Ammon's horn (tissue), 1 donor: ENCODE data around the gene TLX2.
"Not testable (repeated sequence)": the region's sequence is repeated elsewhere in the genome, so short reads cannot be mapped to it uniquely, and the experiment has no call there.

Experiments
- DNase-seq: peaks from one replicate; pipeline ENCODE4 v3.0.0-alpha.2; 2016; ENCODE audit warnings: low spot score

TLX2 gene

DNA sequence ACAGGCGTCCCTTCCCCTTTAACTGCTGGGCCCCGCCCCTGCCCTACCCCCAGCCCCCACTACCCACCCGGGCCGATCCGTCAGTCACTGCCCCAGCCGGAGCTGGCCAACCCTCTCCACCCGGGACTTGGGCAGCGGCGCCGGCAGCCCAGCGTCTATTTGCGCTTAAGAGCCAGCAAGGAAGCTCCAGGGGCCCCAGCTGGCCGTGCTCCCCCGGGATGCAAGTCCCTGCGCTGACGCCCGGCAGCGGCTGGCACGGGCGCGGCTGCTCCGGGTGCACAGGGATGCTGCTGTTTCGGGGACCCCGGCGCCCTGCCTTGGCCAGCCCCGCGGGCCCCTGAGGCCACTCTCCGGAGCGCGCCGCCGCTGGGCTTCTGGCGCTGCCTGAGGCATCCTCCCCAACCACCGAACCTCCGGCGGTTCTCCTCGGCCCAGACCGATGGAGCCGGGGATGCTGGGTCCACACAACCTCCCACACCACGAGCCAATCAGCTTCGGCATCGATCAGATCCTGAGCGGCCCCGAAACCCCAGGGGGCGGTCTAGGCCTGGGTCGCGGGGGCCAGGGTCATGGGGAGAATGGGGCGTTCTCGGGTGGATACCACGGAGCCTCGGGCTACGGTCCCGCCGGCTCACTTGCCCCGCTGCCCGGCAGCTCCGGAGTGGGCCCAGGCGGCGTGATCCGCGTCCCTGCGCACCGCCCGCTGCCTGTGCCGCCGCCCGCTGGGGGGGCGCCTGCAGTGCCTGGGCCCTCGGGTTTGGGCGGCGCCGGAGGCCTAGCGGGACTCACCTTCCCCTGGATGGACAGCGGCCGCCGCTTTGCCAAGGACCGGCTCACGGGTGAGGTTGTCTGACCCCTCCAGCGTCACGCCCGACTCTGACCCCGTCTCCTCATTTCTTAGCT, at the start of gene TLX2:
TLX2 (plus strand) TSS at position 83 of the 903 bp plus-strand sequence; CDS start at position 440, 357 bp downstream.
- DNase-seq, result no peak

DNA sequence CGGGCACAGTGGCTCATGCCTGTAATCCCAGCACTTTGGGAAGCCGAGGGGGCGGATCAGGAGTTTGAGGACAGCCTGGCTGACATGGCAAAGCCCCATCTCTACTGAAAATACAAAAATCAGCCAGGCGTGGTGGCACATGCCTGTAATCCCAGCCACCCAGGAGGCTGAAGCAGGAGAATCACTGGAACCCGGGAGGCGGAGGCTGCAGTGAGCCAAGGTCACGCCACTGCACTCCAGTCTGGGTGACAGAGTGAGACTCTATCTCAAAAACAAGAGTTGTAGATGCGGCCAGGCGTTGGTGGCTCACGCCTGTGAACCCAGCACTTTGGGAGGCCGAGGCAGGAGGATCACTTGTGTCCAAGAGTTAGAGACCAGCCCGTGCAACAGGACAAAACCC, 43.5 kb upstream of the TLX2 start:
- DNase-seq, result not testable (repeated sequence)

DNA sequence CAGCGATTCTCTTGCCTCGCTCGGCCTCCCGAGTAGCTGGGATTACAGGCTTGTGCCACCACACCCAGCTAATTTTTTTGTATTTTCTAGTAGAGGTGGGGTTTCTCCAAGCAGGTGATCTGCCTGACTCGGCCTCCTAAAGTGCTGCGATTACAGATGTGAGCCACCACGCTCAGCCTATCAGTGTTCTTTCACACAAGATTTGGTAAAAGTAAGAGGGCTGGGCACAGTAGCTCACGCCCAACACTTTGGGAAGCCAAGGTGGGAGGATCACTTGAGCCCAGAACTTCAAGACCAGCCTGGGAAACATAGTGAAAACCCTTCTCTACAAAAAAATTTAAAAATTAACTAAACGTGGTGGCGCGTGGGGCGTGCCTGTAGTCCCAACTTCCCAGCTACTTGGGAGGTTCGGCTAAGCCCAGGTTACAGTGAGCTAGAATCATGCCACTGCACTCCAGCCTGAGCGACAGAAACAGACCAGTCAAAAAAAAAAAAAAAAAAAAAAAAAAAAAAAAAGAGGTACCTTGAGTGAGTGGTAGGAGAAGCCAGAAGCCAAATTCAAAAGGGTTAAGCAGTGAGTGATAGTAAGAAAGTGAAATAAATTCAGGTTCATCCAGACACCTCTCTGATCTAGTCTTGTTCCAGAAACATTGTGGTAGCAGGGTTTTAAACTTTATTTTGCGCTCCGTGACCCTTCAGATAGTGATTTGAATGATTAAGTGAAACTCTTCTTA, 42.8 kb upstream of the TLX2 start:
- no peak for DNase-seq

DNA sequence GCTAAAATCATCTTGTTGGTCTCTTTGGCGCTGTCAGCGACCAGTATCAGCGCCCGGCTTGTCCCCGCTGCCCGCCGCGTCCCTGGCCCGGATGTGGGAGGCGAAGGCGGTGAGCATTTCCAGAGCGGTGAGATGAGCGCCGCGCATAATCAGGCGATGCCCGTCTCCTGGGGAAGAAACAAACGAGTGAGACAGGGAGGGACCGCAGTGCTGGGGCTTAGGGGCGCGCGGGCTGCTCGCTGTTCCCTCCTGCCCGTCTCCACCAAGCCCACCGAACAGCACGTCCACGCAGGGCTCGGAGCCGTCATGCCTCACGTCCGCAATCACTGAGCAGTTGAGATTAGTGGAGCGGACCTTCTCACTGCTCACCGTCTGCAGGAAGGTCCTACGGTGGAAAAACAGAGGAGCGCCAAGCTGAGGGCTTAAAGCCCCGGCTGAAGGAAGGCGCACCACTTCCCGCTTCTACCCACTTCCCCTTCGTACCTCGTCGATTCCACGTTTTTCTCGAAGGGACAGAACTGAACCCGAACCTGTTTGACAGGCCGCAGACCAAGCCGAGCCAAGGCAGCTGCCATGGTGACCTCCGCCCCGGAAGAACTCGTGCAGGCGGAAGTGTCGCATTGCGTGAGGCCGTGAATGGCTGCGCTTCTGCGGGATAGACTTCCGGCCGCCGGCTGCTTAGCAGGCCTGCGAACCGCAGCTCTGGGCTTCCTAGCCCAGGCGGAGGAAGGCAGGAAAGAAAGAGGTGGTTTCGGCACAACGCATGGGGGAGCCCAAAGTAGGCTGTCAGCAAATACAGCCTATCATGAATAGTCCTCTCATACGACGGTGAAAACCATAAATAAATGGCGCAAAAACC, 41.9 kb upstream of the TLX2 start, which contains the start of gene MRPL53:
MRPL53 (minus strand) TSS at position 595 of the 859 bp plus-strand sequence; CDS start at position 575, 20 bp downstream.
- peak; percentile 97 for DNase-seq

DNA sequence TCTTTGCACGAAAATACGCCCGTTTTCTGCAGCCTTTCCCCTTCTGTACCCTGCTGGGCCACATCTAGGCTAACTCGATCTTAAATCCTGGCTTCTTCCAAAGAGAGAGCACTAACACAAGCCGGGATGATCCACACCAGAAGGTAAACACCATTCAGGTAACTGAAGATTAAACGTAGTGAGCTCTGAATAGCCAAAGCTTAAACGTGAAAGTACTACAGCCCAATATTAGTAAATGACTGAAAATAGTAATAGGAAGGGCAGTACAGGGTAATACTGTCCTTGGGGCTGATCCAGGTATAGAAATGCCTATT, 41.3 kb upstream of the TLX2 start:
- no peak for DNase-seq

DNA sequence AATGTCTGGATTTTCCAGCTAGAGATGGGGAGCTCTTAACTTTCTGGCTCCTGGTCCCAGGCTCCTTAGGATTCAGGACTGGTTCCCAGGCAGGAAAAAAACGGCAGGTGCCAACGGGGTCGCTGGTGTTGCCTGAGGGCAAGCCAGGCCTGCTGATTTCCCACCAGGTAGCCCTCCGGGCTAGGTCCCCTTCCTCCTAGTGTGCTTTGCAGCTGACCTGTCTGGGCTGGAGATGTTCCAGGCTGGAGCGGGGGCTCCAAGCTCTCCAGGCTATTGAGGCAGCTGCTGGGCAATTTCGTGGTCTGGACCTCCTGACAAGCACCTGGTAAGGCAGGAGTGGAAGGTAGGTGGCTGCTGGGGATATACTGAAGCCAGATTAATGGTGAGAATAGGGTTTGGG, 39.8 kb upstream of the TLX2 start:
- DNase-seq, result no peak

DNA sequence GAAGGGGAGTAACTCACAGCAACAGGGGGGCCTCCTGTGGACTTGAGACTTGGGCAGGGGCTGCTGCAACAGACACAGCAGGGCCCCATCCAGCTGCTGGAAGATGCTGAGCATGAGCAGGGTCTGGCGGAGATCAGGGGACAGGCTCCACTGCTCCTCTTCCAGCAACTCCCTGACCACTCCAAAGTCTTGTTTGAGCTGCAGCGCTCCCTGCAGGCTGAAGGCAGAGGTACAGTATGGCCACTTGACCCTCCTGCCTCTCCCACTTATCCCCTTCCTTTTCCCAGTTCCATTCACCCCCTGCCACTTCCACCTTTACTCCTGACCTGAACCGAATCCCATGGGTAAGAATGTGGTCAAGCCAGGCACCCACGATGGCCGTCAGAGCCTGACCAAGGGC, 39.4 kb upstream of the TLX2 start:
- no peak for DNase-seq

DNA sequence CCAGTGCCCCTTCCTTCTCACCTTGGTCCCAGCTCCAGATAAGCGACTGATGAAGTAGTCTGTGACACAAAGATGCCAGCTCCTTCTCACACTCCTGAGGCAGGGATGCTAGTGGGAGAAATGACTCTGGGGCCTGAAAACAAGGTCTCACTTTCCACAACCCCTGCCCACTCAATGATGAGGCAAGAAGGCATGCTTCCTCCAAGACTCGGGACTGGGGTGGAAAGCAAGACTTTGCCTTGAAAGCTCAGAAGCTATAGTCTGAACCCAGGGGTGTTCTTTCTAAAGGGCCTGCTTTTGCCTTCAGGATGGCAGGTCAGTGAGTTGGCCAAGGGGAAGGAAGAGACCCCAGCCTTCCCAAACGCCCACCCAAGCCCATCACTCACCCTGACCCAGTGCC, 32.8 kb upstream of the TLX2 start:
- no peak for DNase-seq

DNA sequence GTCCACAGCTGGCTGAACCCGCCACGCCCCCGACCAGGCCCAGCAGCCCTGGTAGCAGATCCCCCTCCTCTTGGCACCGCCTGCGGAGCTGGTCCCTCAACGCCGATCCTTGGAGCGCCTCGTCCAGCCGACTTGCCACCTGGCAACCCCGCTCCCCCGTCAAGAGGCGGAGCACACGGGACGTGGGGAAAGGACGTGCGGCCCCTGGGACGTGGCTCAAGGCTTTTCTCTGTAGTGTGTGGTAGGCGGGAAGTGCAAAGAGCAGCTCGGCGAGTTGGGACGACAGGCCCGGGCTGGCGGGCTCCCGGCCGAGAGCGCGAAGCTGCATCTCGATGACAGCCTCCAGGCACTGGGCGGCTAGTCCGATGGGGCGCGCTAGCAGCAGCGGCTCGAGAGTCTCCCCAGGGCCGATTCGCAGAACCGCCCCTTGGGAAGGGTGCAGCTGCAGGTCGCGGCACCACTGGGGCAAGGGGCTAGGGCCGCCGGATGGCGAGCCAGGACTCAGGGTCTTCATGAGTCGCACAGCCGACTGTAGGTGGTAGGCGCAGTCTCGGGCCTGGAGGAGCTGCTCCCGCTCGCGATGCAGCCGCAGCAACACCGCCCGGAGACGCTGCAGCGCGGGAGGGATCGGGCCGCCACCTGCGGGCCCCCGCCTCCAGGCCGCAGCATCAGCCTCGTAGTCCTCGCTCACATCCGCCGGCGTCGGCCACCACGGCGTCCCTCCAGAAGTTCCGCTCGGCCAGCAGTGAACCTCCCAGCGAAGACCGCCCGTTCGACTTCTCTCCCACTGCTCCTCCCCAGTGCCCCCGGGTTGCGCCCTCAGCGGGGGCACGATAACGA, 32.1 kb upstream of the TLX2 start:
- no peak for DNase-seq

DNA sequence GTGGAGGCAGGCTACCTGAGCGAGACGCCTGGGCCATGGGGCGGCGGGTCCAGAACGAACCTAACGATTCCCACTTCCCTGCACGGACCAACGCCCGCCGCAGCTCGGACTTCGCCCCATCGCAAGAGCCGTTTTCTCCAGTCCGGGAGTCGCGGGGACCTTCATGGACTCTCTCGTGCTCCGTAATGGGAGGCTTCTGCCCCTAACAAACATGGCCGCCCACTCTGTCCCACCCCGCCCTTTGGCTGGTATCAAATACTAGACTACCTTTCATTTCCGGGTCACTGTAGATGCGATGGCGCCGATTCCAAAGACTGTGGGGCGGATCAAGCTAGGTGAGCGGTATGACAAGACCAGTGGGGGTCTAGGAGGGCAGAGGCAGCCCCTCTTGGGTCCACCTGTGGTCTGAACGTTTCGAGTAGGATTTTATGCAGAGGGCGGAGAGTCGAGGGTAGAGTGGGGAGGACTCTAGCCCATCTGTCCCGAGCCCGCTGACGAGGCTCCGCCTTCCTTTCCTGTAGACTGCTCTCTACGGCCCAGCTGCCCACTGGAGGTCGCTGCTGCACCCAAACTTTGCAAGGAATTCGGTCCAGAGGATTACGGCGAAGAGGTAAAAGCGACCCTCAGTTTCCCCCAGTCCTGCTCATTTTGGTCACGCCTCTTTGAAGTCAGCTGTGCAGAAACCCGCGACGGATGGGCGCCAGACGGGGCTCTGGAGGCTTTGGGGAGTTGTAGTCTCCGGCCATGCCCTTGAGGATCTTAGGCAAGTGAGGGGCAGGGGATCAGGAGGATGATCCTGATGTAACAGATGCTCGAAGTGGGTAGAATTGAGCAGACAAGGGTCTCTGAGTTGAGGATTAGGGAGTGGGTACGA, 31.2 kb upstream of the TLX2 start, which contains the start of the genes CCDC142 and TTC31:
CCDC142 (minus strand) TSS at position 198 of the 874 bp plus-strand sequence; CDS start at position 37, 161 bp downstream.
TTC31 (plus strand) TSS at position 281 of the 874 bp plus-strand sequence; CDS start at position 296, 15 bp downstream.
- peak; percentile 97 for DNase-seq

DNA sequence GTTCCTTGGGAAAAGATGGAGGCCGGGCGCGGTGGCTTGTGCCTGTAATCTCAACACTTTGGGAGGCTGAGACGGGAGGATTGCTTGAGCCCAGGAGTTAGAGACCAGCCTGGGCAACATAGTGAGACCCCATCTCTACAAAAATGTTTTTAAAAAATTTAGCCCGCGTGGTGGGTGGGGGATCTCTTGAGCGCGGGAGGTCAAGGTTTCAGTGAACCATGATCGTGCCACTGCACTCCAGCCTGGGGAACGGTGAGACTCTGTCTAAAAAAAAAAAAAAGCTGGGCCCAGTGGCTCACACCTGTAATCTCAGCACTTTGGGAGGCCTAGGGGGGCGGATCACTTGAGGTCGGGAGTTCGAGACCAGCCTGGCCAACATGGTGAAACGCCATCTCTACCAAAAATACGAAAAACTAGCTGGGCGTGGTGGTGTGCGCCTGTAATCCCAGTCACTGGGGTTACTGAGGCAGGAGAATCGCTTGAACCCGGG, 30.5 kb upstream of the TLX2 start:
- DNase-seq, result not testable (repeated sequence)

DNA sequence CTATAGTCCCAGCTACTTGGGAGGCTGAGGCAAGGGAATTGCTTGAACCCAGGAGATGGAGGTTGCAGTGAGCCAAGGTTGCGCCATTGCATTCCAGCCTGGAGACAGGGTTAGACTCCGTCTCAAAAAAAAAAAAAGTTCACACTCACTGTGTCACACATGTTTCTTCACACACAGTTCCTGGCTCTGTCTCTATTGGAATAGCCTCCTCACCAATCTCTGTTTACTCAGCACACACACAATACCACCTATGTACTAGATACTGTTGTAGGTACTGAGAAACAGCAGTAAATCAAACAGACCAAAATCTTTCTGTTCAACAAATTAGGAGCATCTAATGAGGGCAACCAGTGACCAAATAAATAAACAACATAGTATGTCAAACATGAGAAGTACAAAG, 28.1 kb upstream of the TLX2 start:
- DNase-seq, result no peak

DNA sequence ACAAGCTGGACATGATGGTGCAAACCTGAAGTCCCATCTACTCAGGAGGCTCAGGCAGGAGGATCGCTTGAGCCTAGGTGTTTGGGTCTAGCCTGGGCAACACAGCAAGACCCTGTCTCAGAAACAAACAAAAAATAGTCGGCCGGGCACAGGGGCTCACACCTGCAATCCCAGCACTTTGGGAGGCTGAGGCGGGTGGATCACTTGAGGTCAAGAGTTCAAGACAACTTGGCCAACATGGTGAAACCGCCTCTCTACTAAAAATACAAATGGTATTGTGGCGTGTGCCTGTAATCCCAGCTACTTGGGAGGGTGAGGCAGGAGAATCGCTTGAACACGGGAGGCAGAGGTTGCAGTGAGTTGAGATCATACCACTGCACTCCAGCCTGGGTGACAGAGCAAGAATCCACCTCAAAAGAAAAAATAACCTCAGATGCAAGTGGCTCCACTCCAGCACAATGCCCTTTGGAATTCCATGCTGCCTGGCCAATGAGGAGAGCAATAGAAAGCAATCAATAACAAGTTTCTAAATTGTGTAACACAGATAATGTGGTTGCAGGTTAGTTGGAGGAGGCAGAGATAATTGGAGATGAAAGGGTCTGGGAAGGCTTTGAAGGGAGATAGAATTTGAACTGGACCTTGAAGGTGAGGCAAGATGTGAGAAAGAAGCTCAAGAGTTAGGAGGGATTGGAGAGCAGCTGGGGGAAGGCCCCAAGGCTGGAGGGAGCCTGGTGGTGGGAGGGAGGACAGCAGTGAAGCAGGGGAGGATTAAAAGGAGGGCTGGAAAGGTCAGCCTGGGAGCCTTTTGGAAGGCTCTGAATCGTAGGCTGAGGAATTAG, 25.4 kb upstream of the TLX2 start:
- DNase-seq, result no peak

DNA sequence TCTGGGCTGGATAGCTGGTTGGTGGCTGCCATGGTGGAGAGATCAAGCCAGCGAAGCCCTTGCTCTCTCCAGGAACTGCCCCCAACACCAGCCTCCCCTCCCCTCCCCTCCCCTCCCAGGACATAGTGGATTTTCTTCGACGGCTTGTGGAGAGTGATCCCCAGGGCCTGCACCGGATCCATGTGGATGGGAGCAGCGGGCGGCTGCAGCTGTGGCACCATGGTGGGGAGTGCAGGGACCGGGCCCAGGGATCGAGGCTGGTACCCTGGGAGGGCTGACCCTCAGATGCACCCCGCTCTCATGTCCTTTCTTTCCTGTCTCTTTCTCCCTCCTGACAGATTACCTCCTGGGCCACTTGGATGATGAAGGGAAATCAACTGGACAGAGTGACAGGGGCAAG, 24.3 kb upstream of the TLX2 start:
- no peak for DNase-seq

DNA sequence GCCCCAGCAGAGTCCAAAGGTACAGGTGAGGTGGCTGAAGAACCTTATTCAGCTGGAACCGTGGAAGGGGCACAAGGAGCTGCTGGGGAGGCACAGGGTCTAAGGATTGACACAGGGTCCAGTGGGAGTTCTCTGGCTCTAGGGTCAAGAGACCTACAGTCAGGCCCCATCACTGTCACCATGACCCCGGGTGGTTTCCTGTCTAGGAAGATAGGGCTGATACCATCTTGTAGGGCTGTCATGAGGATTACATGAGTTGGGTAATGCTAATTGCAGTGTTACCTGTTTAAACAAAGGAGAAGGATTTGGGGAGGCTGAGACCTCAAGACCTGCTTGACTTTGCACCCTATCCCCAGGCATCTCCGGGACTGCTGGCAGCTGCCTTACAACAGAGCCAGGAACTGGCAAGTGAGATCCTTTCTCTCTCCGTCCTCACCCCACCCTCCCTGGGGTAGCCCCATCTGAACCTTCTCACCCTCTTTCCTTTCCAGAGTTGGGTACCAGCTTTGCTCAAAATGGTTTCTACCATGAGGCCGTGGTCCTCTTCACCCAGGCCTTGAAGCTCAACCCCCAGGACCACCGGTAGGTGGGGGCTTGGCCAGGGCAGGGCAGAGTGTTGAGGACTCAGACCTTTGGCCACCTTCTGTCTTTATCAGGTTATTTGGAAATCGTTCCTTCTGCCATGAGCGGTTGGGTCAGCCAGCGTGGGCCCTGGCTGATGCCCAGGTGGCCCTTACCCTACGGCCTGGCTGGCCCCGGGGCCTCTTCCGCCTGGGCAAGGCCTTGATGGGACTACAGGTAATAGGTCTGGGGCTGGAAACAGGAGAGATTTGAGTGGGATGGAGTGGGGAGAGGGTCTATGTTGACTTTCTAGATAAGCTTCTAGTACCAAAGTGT, 22.4 kb upstream of the TLX2 start:
- no peak for DNase-seq

DNA sequence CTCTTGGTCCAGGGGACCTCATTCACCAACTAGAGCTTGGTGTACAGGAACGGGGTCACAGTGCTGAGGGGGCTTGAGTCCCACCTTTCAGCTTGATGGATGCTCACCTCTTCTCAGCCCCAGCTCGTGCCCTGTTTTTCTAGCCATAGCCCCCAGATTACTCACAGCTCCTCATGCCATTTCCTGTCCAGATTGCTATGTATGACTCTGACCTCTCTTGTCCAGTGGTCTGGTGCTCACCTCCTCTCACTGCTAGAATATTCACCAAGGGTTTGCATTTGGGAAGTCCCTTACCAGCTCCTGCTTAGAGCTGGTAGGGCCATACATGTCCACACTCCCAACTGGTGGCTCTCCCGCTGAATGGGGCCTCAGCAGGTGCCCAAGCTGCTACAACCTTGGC, 20.7 kb upstream of the TLX2 start:
- no peak for DNase-seq

DNA sequence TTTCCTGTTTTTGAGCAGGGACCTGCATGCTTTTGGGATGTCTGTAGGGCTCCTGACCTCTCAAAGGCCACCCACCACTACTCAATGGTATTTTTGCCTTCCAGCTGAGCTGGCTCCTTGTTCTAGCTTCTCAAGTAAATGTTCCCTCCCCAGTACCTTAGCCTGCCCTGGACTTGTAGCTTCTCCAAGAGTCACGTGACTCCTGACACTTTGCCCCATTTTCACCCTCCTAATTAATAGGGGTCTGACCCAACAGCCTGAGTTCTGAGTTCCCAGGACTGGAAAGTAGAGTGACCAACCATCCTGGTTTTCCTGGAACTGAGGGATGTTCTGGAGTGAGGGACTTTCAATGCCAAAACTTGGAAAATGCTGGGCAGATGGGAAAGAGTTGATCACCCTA, 18.8 kb upstream of the TLX2 start:
- no peak for DNase-seq
